ENCODE data around the gene HDAC2.

Gene HDAC2

GRCh38 chr6:113930183-113930582 lies 40.8 kb downstream of the HDAC2 start:
- peaks cover 7% of the 10 kb centered on the region for H3K36me3 ChIP-seq
- no peak overlapping the region for H3K4me3 ChIP-seq (ENCODE audit: low read depth, low read length)
- no peaks in the 10 kb centered on the region for H3K9me3 ChIP-seq
- DNase-seq = no peak
- no peaks in the 10 kb centered on the region for H3K4me1 ChIP-seq
- no peak for TF ChIP-seq CTCF (IDR thresholded peaks at IDR 0.05; ENCODE audit: low read depth, low read length)
- H3K27me3 ChIP-seq = no peaks in the 10 kb centered on the region

- H3K27me3 ChIP-seq = no peaks in the 10 kb centered on the region
- no peaks in the 10 kb centered on the region for H3K9me3 ChIP-seq
- H3K4me3 ChIP-seq (ENCODE audit: low read depth, low read length) = no peak overlapping the region
- no peaks in the 10 kb centered on the region for H3K4me1 ChIP-seq
- TF ChIP-seq CTCF (IDR thresholded peaks at IDR 0.05; ENCODE audit: low read depth, low read length) = no peak
- no peaks in the 10 kb centered on the region for H3K36me3 ChIP-seq
- no peak for DNase-seq
These were observed 43.9 kb downstream of the HDAC2 start for GRCh38 chr6:113927001-113927400.

GRCh38 chr6:113925378-113925777 lies 45.6 kb downstream of the HDAC2 start:
- no peak for DNase-seq
- Histone ChIP-seq H3K4me1 (peaks cover 9% of the 10 kb centered on the region; the same call in 1 of the 2 replicates), H3K4me3 (ENCODE audit: low read depth, low read length) (no peak overlapping the region), H3K27me3 (no peaks in the 10 kb centered on the region), H3K36me3 (no peaks in the 10 kb centered on the region), H3K9me3 (no peaks in the 10 kb centered on the region)
- no peak for TF ChIP-seq CTCF (IDR thresholded peaks at IDR 0.05; ENCODE audit: low read depth, low read length)

GRCh38 chr6:113924312-113924723 lies 46.6 kb downstream of the HDAC2 start:
- no peaks in the 10 kb centered on the region for H3K36me3 ChIP-seq
- no peak for DNase-seq
- H3K9me3 ChIP-seq = no peaks in the 10 kb centered on the region
- TF ChIP-seq CTCF (IDR thresholded peaks at IDR 0.05; ENCODE audit: low read depth, low read length) = no peak
- H3K4me1 ChIP-seq = peaks cover 10% of the 10 kb centered on the region
- H3K27me3 ChIP-seq = no peaks in the 10 kb centered on the region
- H3K4me3 ChIP-seq (ENCODE audit: low read depth, low read length) = no peak overlapping the region

- no peaks in the 10 kb centered on the region for H3K36me3 ChIP-seq
- no peaks in the 10 kb centered on the region for H3K9me3 ChIP-seq
- no peak overlapping the region for H3K4me3 ChIP-seq (ENCODE audit: low read depth, low read length)
- no peak for TF ChIP-seq CTCF (IDR thresholded peaks at IDR 0.05; ENCODE audit: low read depth, low read length)
- DNase-seq = no peak
- H3K4me1 ChIP-seq = peaks cover 10% of the 10 kb centered on the region
- H3K27me3 ChIP-seq = no peaks in the 10 kb centered on the region
These were observed 47.4 kb downstream of the HDAC2 start for GRCh38 chr6:113923526-113923925.

GRCh38 chr6:113921299-113921904 lies 49.5 kb downstream of the HDAC2 start:
- peaks cover 10% of the 10 kb centered on the region for H3K4me1 ChIP-seq
- no peaks in the 10 kb centered on the region for H3K36me3 ChIP-seq
- no peak overlapping the region for H3K4me3 ChIP-seq (ENCODE audit: low read depth, low read length)
- H3K9me3 ChIP-seq = no peaks in the 10 kb centered on the region
- no peaks in the 10 kb centered on the region for H3K27me3 ChIP-seq
- TF ChIP-seq CTCF (IDR thresholded peaks at IDR 0.05; ENCODE audit: low read depth, low read length) = no peak
- DNase-seq = no peak

Measured in BE2C (cell line).